Epithelial cell of prostate (primary cell): ENCODE data around the gene TRIM39.

Experiments used
- DNase-seq: peaks from one replicate; pipeline ENCODE4 v3.0.0-alpha.2; 2011; ENCODE audit warnings: low read depth, low spot score
- H3K27ac ChIP-seq: fragments of 450-650 bp; 2 replicates; pipeline ENCODE4 v1.5.1; 2017; ENCODE audit warnings: mild to moderate bottlenecking

Gene TRIM39

DNA sequence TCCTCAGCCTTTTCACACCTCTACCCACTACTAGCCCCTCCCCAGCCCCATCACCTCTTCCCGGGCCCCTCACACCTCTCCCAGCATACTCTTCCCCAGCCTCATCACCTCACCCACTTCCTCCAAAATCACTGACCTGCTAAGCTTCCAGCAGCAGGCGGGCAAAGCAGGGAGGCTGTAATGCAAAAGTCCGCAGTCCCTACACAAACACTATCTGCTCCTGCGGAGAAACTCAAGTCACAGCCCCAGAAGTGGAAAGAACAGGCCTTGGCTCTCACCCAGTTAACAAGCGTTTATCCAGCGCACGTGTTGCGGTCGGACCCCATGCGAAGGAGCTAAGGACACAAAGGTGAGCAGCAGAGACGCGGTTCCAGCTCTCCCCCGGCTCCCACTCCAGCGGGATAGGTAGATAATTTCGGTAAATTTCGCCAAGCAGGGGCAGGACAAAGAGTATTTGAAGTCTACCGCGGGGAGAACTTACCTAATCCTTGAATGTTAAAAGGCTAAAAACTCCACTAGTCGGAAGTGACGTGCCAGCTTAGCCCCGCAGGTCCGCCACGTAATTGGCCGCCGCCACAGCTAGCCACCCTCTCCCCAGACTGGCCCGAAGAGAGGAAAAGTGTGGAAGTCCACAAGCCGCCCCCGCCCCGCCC is 728 bp upstream of the TRIM39 start:
- no peak for DNase-seq
- H3K27ac ChIP-seq = peak overlapping the region; percentile 95

DNA sequence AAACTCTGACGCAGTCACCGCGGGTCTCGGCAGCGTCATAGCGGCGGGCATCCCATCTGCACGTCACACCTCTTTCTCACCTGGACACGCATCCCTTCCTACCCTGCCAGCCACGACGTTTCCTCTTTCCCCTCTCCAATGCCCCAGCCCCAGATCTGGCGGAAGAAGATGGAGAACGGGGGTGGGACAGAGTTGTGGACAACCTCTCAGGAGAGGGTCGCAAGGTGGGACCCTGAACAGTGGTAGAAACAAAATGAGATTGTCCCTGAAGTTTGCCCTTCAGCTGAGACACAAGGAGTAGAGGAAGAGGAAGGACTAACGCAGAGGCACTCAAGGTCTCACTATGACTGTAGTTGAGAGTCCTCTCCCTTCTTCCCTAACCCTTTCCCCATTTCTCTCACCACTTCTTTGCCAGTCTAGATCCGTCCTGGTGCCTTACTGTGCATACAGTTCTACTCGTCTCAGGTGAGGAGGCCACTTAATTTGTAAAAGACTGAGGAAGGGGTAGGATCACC is 562 bp downstream of the TRIM39 start:
- peak overlapping the region; percentile 95 for H3K27ac ChIP-seq
- DNase-seq = peak; percentile 61

DNA sequence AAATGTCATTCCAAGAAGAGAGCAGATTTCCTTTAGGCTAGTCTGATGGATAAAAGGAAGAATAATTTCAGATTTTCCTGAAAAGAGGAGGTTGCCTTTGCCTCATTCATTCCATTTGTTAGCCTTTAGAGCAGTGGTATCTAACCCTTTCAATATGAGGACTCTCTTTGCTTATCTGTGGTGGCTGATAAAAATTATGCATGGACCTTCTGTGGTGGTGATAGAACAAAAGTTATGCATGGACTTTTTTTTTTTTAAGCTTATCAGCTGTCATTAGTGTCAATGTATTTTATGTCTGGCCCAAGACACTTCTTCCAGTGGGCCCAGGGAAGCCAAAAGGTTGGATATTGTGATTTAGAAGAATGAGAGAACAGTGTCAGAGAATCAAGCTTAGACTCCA is 1.7 kb downstream of the TRIM39 start:
- H3K27ac ChIP-seq = no peak overlapping the region

DNA sequence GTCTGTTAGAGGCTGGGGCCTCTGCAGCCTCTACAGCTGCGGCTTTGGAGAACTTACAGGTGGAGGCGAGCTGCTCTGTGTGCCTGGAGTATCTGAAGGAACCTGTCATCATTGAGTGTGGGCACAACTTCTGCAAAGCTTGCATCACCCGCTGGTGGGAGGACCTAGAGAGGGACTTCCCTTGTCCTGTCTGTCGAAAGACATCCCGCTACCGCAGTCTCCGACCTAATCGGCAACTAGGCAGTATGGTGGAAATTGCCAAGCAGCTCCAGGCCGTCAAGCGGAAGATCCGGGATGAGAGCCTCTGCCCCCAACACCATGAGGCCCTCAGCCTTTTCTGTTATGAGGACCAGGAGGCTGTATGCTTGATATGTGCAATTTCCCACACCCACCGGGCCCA is 2.6 kb downstream of the TRIM39 start:
- no peak for DNase-seq
- no peak overlapping the region for H3K27ac ChIP-seq

More for the DNA sequence above, 1.7 kb downstream of the TRIM39 start:
- DNase-seq = no peak

DNA sequence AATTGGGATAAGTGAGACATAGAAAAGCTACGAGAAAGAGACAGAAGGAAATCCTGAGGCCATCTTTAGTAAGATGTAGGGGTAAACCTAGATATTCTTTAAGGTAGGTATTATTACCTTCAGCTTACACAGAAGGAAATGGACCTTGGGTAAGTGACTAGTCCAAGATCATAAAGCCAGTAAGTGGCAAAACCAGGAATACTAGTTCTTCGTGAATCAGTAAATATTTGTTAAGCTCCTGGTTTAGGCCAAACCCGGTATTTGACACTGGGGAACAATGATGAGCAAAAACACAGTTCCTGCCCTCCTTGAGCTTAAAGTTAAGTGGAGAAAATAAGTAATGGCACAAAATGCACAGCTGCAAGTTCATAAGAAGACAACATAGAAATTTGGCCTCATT is 5.3 kb downstream of the TRIM39 start:
- no peak for DNase-seq
- no peak overlapping the region for H3K27ac ChIP-seq

DNA sequence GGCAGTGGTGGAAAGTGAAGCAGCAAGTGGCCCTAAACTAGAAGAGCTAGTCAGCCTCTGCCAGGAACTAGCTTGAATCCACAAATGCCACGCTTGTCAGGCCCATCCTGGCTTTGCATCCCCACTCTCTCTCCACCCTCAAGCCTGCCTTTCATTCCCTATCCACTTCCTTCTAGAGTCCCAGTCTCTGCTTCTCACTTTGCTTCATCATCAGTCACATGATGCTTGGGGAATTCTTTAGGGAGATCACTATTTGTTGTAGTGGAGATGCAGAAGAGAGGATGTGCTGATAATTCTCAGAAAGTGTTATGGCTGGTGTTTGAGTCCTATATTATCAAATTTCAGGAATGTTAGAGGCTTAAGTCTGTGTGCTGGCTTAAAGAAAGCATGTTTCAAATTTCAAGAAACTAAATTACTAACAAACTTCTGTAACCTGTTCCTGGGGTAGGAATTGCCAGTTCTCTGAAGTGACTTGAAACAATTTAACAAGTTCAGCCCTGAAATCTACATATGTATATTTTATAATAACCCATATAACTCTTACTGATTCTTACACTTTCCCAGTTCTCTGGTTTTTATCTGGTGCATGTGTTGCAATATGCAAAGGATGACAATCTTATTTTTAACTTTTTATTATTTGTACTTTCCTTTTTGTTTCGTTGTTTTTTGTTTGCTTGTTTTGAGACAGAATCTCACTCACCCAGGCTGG is 7.5 kb downstream of the TRIM39 start:
- no peak overlapping the region for H3K27ac ChIP-seq
- DNase-seq = no peak

DNA sequence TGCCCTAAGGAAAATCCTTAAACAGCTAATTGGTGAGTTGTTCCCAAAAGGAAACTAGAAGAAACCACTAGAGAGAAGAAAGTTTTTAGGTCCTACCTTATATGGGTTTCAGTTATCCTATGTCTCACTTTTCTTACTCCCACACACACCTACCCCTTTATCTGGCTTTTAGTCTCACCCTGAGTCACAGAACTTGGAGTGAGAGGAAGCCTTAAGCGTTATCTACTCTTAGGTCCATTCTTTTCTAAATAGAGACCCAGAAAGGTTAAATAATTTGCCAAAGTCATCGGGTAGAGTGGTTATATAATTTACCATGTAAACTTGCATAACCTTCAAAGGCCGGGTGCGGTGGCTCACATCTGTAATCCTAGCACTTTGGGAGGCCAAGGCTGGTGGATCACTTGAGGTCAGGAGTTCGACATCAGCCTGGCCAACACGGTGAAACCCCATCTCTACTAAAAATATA is 13.9 kb downstream of the TRIM39 start:
- H3K27ac ChIP-seq = no peak overlapping the region
- DNase-seq = no peak

DNA sequence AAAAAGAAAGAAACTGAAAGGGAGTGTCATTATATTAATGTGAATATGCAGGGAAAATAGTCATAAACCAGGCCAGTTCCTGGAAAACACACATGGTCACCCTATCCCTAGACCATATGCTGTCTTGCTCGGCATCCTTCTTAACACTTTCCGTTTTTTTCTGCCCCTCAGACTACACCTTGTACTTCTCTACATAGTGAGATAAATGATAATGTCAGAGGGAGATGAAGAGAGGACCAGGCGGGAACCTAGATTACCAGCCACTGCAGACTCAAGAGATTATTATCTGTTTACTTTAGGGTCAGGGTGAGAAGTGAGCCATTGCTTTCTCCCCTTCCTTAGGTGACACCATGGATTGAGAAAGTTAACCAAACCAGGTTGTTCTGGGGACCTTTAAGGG is 14.5 kb downstream of the TRIM39 start:
- DNase-seq = no peak

DNA sequence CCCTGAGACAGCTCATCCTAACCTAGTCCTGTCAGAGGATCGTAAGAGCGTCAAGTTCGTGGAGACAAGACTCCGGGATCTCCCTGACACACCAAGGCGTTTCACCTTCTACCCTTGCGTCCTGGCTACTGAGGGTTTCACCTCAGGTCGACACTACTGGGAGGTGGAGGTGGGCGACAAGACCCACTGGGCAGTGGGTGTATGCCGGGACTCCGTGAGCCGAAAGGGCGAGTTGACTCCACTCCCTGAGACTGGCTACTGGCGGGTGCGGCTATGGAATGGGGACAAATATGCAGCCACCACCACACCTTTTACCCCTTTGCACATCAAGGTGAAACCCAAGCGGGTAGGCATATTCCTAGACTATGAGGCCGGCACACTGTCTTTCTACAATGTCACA is 15.0 kb downstream of the TRIM39 start:
- no peak for DNase-seq
- no peak overlapping the region for H3K27ac ChIP-seq

More for the DNA sequence above, 14.5 kb downstream of the TRIM39 start:
- no peak overlapping the region for H3K27ac ChIP-seq

DNA sequence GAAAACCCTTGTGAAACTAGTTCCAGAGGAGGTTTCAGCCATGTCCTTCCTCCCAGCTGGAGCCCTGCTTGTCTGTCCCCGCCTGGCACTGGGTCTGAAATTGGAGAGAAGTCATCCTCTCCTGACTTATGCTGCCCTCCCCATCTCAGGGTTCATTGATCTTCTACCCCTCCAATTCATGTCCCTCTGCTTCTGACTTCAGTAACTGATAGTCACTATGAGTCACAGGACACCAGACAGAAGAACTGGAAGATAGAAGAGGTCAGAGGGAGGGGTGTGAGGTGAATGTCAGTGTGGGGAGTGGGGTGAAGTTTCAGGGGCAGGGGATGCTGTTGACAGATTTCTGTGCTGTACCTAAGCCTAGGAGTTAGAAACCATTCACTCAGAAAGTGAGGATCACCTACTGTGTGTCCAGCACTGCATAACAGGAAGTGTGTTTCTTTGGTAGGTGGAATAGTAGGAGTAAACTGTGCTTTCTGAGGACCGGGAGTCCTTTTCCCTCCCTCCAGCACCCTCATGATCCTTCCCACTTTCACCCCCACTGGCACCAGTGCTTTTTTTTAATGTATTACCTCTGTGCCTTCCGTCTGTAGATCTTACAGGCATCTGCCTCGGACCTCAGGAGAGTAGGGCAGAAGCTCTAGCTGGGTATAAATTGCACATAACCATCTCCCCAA is 17.6 kb downstream of the TRIM39 start:
- no peak for DNase-seq
- H3K27ac ChIP-seq = no peak overlapping the region

DNA sequence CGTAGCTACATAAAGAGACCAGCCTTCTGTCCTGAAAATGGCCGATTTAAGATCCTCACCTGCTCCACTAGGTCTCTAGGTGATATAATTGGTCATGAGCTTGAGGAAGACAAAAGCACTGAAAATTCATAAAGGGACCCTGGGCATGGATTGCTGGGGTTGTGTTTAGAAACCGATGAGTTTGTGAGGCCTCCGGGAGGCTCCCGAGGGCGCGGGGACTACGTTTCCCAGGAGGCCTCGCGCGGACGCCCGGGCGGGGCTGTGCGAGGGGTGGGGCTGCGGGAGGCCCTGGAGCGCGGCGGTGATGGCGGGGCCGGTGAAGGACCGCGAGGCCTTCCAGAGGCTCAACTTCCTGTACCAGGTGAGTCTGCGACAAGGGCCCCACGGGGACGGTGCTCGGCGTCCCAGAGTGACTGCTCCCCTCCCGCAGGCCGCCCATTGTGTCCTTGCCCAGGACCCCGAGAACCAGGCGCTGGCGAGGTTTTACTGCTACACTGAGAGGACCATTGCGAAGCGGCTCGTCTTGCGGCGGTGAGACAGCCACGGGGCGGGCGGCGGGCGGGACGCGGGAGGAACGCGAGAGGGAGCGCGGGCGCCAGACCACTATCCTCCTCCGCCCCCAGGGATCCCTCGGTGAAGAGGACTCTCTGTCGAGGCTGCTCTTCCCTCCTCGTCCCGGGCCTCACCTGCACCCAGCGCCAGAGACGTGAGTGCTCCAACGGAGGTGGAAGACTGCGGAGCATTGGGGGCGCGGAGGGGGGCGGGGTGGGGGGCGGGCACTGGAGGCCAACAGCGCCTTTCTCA is 18.3 kb downstream of the TRIM39 start, which contains the start of gene RPP21:
Gene RPP21, plus strand, starts transcription at position 289 of the 804 bp plus-strand sequence. Its CDS starts 16 bp downstream, at position 305.
- peak within 1 kb of the TSS; percentile 55 for H3K27ac ChIP-seq
- DNase-seq = no peak

DNA sequence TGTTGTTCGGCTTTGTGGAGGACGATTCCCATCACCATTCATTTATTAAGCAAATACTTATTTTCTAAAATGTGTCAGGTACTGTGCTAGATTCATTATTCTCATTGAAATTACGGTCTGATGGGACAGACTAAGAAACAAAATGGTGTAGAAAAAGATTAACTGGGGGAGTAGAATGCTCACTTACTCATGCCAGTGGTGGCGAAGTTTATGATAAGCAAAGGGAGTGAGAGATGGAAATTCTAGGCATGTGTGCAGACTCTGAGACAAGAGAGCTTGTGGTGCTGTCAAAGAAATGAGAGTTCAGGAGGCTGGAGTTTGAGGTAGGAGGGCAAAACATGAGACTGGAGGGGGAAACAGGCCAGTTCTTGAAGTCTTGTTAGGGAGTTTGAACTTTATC is 19.1 kb downstream of the TRIM39 start:
- H3K27ac ChIP-seq = no peak overlapping the region
- DNase-seq = no peak

DNA sequence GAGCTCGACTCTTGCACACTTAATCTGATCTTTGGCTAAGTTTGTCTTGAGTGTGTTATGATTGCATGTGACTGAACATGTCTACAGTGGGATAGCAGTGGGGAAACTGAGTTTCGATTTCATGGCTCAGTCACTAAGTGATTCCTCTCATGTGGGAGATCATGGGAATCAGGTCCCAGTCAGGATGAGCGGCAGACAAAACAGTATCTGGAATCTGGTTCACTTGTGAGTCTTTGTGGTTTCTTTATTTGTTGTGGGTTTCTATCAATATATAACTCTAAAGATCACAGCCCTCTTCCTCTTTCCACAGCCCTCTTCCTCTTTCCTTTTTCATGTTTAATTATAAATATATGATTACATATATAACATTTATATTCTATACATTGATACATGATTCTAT is 22.2 kb downstream of the TRIM39 start:
- H3K27ac ChIP-seq = no peak overlapping the region
- no peak for DNase-seq

DNA sequence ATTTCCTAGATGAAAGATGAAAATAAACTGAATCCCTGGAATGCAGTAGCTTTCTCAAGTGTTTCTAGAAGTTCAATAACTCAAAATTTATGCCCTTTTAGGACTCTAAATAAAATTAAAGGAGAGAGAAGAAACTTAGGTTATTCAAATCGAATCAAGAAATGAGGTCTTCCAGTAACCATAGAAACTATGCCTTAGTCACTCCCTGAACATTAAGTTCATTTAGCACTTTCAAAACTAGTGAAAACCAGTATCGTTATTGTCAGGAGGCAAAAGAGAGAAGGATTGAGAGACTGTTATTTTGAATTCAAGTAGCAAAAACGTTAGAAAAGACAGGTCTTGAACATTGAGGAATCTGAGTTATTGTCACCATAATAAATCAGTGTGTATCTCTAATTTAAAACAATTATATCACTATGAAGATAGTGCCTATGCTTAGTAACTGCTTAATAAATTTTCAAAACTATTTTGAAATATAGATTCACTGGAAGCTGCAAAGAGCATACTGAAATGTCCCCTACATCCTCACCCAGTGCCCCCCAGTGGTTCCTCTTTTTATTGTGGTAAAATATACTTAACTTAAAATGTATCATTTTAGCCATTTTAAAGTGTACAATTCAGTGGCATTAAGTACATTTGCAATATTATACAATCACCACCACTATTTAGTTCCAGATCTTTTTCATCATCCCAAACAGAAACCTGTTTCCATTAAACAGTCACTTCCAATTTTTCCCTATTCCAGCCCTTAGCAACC is 22.9 kb downstream of the TRIM39 start:
- no peak for DNase-seq
- no peak overlapping the region for H3K27ac ChIP-seq

DNA sequence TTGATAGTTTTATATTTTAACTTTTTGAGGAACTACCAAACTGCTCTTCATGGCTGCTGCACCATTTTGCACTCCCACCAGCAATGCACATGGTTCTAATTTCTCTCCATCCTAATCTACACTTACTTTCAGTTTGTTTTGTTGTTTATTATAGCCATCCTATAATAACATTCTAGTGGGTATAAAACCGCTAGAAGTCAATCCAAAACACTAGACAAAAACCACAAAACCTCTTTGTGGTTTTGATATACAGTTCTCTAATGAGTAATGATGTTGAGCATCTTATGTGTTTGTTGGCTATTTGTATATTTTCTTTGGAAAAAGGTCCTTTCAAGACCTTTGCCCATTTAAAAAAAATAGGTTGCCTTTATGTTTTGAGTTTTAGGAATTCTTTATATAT is 23.8 kb downstream of the TRIM39 start:
- no peak for DNase-seq
- H3K27ac ChIP-seq = no peak overlapping the region

DNA sequence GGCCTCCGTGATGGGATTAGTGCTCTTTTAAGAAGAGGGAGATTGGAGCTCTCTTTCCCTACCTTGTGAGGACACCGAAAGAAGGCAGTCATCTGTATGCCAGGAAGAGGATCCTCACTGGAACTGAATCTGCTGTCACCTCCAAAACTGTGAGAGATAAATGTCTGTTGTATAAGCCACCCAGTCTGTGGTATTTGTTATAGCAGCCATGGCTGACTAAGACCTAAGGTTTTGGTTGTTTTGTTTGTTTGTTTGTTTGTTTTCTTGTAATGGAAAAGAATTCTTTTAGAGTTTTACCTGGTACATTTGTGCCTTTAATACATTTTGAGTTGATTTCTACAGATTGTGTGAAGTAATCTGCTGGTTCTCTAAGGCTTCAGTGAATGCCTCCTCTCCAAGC is 25.8 kb downstream of the TRIM39 start:
- H3K27ac ChIP-seq = no peak overlapping the region

DNA sequence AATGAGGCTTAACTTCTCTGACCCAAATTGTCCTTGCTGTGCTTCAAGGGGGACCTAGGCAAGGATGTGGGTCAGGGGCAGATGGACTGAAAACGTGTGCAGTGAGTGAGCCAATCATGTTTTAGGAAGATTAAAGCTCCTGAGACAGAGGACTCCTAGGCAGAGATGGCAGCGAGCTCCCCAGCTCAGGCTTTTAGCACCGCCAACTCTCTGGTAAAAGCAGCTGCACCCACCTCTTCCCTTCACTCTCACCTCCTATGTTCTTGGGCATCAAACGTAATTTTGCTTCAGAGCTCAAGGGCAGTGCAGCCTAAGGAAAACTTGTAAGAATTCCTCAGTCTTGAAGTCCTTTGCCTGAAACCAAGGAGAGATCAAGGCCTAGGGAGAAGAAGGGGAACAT is 28.6 kb downstream of the TRIM39 start:
- no peak overlapping the region for H3K27ac ChIP-seq
- DNase-seq = no peak

More for the DNA sequence above, 25.8 kb downstream of the TRIM39 start:
- no peak for DNase-seq

DNA sequence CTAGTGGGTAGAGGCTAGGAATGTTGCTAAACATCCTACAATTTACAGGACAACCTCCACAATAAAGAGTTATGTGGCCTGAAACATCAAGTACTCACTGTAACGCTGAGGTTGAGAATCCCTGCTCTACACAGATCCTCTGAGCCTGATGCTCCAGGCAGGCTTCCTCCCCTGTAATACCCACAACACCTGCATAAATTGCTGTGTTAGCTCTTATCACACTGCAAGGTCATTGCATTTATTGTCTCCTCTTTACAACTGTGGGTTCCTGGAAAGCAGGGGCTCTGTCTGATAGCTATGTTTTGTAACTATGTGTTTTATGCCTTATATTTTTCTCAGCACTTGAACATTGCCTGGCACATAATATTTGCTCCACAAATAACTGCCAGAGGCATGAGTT is 29.8 kb downstream of the TRIM39 start:
- DNase-seq = no peak
- H3K27ac ChIP-seq = no peak overlapping the region

DNA sequence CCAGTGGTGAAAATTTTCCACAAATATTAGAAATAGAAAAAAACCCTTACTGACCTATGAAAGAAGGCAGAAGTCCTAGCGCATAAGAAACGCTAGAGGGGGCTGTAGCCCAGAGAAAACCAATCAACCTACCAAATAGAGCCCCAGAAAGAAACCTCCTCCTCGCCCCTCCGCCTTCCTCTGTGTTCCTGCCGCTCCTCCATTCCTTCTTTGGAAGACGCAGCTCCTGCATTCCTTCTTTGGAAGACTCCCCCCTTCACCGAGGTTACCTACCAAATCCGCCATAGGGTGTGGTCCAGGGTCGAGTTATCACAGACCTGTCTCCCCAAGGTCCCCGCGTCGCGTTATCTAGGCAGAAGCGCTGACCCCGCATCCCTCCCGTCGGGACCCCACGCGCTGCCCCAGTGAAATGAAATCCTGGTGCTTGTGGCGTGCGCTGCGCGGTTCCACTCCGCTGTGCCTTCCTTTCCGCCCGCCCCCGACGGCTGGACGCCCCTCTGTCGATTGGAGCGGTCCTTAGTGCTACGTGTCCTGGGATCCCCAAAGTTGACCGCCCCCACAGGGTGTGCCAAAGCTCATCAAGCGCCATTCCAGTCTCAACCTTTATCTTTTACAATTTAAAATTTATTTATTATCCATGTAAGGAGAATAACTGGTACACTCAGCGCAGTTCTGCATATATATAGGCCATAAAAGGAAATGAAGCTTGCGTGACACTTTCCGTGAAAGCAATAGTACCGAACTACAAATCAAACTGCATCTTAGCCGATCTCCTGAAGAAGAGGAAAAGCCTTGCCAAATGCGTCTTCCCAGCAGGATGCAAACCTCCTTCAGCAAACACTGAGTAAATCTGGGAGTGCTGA is 31.2 kb downstream of the TRIM39 start:
- DNase-seq = peak; percentile 10

More for the DNA sequence above, 31.2 kb downstream of the TRIM39 start:
- H3K27ac ChIP-seq = no peak overlapping the region
